Progenitor cell of endocrine pancreas (in vitro differentiated cells): ENCODE measurements around the gene MYCN. TPM values are rescaled to one million over a fixed set of nuclear protein-coding genes. Genes with fewer than 3 reads are reported as not detected.

Experiments used
- DNase-seq: peaks from one replicate; pipeline ENCODE4 v3.0.0; 2021; ENCODE audit warnings: low spot score; ENCODE audit not compliant: unreplicated experiment
- H3K27ac Mint-ChIP-seq: 2 replicates; pipeline ENCODE4 v1.8.0; 2021; ENCODE audit warnings: mild to moderate bottlenecking, moderate library complexity, mixed read lengths
- H3K27me3 Mint-ChIP-seq: 2 replicates; pipeline ENCODE4 v1.8.0; 2021; ENCODE audit warnings: mixed read lengths
- H3K36me3 Mint-ChIP-seq: 2 replicates; pipeline ENCODE4 v1.8.0; 2022; ENCODE audit warnings: mixed read lengths; ENCODE audit not compliant: insufficient read depth
- H3K4me1 Mint-ChIP-seq: 2 replicates; pipeline ENCODE4 v1.8.0; 2021; ENCODE audit warnings: low read depth, mixed read lengths
- H3K4me3 Mint-ChIP-seq: 2 replicates; pipeline ENCODE4 v1.8.0; 2021; ENCODE audit warnings: low read depth, mild to moderate bottlenecking, moderate library complexity, mixed read lengths
- H3K9me3 Mint-ChIP-seq: 2 replicates; pipeline ENCODE4 v1.8.0; 2021; ENCODE audit warnings: low read depth, mixed read lengths
- CTCF ChIP-seq: fragments of 200-600 bp; sonication (generic); IDR thresholded peaks from one replicate; pipeline ENCODE4 v1.5.0; 2021; ENCODE audit warnings: antibody characterized with exemption, mild to moderate bottlenecking; ENCODE audit not compliant: unreplicated experiment
- total RNA-seq: library from RNA; stranded (reverse); gene quantifications from 2 replicates; pipeline ENCODE4 v1.2.1, GENCODE V29; 2021

The MYCN gene
- total RNA-seq, 1 donor from 2014 or later = 15.5 TPM

- Mint-ChIP-seq H3K9me3 (no peaks in the 10 kb centered on the region), H3K27me3 (peaks cover 5% of the 10 kb centered on the region), H3K36me3 (no peaks in the 10 kb centered on the region), H3K4me3 (no peak overlapping the region), H3K4me1 (peaks cover 11% of the 10 kb centered on the region), H3K27ac (no peak overlapping the region)
- no peak for TF ChIP-seq CTCF
- no peak for DNase-seq
These were observed 14.4 kb downstream of the MYCN start for GRCh38 chr2:15954761-15955160.

- H3K27ac Mint-ChIP-seq = no peak overlapping the region
- TF ChIP-seq CTCF = no peak
- no peak for DNase-seq
- H3K36me3 Mint-ChIP-seq = no peaks in the 10 kb centered on the region
- H3K9me3 Mint-ChIP-seq = no peaks in the 10 kb centered on the region
- H3K4me1 Mint-ChIP-seq = peaks cover 11% of the 10 kb centered on the region
- H3K27me3 Mint-ChIP-seq = peaks cover 5% of the 10 kb centered on the region
- no peak overlapping the region for H3K4me3 Mint-ChIP-seq
These were observed 15.1 kb downstream of the MYCN start for GRCh38 chr2:15955232-15955988.

GRCh38 chr2:15956230-15956629 lies 15.9 kb downstream of the MYCN start:
- no peak overlapping the region for H3K27ac Mint-ChIP-seq

GRCh38 chr2:15956751-15957736 lies 16.7 kb downstream of the MYCN start:
- DNase-seq = no peak
- Mint-ChIP-seq H3K4me3 (no peak overlapping the region), H3K4me1 (peaks cover 11% of the 10 kb centered on the region), H3K36me3 (peaks cover 2% of the 10 kb centered on the region), H3K9me3 (no peaks in the 10 kb centered on the region), H3K27ac (no peak overlapping the region), H3K27me3 (peaks cover 5% of the 10 kb centered on the region)
- no peak for TF ChIP-seq CTCF

More at GRCh38 chr2:15956230-15956629, 15.9 kb downstream of the MYCN start:
- DNase-seq = no peak
- peaks cover 11% of the 10 kb centered on the region for H3K4me1 Mint-ChIP-seq
- no peaks in the 10 kb centered on the region for H3K36me3 Mint-ChIP-seq
- no peaks in the 10 kb centered on the region for H3K9me3 Mint-ChIP-seq
- H3K4me3 Mint-ChIP-seq = no peak overlapping the region
- no peak for TF ChIP-seq CTCF
- peaks cover 5% of the 10 kb centered on the region for H3K27me3 Mint-ChIP-seq
